GM21529 (cell line): ENCODE data around the gene NFE2L1.
A peak's percentile ranks its signal among the peaks of the same experiment; 100 is the strongest.
"Not testable (repeated sequence)": the region's sequence is repeated elsewhere in the genome, so short reads cannot be mapped to it uniquely, and the experiment has no call there.

ENCODE experiments used
- ATAC-seq: cut with Tn5 transposase; IDR thresholded peaks from one replicate; pipeline ENCODE4 v1.9.1; 2021; ENCODE audit not compliant: unreplicated experiment

The NFE2L1 gene

GRCh38 chr17:48047741-48048383 is at the start of gene NFE2L1:
NFE2L1 (plus strand) TSS chr17:48048359; CDS start chr17:48051119, 2,760 bp downstream.
- peak; percentile 91 for ATAC-seq

- no peak for ATAC-seq
These were observed 48.6 kb upstream of the NFE2L1 start for GRCh38 chr17:47999582-47999981.

- no peak for ATAC-seq
These were observed 47.0 kb upstream of the NFE2L1 start for GRCh38 chr17:48001197-48001596.

DNA sequence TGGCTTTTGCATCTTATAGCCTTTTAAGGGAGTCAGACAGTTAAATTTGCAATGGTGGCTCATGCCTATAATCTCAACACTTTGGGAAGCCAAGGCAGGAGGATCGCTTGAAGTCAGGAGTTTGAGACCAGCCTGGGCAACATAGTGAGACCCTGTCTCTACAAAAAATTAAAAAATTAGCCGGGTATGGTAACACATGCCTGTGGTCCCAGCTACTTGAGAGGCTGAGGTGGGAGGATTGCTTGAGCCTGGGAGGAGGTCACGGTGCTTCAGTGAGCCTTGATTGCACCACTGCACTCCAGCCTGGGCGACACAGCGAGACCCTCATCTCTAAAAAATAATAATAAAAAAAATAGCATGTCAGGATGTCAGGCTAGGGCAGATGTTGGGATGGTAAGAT is 46.5 kb upstream of the NFE2L1 start:
- not testable (repeated sequence) for ATAC-seq

- no peak for ATAC-seq
These were observed 45.8 kb upstream of the NFE2L1 start for GRCh38 chr17:48002266-48002915.

DNA sequence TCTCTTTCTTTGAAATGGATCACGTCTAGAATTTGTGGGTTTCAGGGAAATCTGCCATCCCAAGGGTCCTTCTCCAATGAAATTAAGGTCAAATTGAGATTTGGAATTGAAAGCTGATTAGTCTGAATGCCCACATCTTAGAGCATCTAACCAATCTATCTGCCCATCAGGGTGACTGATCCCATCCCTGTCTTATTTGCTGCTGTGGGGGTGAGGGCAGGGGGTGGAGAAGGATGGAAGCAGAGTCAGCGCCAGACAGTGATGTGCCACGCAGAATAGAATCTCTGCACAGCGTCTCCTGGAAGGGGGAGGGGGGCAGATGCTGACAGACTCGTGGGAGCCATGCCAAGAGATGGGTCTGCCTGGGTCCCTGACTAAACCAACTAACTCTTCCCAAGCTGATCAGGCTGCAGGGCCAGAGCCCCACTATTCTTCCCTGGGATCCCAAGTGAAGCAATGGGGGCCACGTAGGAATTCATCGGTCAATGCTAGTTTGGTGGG is 45.2 kb upstream of the NFE2L1 start:
- no peak for ATAC-seq

DNA sequence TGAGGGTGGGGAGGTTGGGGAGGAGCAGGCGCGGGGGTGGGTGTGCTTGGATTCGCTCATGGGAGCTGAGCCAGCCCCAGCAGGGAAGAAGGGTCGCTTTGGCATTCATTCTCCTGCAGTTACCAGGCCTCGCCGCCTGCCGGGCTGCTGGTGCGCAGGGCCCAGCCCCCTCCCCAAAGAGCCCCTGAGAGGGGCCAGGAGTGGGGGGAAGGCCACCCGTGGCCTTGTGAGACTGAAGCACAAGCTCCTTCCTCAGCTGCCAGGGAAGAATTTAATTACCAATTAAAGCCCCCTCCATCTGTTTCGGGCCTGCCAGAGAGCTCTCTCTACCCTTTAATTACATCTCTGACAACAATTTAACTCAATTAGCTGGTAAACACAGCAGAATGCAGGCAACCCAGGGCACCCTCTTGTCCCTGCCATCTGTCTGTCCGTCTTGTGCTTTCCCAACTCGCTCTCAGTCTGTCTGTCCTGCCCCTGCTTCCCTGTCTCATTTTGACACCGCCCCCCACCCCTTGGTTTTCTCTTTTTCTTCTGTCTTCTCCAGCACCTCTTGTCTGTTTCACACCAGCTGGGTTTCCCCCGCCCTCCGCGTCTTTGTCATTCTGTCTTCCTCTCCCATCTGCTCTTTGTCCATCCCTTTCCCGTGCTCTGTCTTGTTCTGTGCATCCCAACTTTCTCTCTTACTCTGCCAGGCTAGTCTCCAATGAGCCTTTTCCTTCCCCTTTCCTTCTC is 44.6 kb upstream of the NFE2L1 start:
- no peak for ATAC-seq

GRCh38 chr17:48004983-48005382 is 43.2 kb upstream of the NFE2L1 start:
- ATAC-seq = no peak

DNA sequence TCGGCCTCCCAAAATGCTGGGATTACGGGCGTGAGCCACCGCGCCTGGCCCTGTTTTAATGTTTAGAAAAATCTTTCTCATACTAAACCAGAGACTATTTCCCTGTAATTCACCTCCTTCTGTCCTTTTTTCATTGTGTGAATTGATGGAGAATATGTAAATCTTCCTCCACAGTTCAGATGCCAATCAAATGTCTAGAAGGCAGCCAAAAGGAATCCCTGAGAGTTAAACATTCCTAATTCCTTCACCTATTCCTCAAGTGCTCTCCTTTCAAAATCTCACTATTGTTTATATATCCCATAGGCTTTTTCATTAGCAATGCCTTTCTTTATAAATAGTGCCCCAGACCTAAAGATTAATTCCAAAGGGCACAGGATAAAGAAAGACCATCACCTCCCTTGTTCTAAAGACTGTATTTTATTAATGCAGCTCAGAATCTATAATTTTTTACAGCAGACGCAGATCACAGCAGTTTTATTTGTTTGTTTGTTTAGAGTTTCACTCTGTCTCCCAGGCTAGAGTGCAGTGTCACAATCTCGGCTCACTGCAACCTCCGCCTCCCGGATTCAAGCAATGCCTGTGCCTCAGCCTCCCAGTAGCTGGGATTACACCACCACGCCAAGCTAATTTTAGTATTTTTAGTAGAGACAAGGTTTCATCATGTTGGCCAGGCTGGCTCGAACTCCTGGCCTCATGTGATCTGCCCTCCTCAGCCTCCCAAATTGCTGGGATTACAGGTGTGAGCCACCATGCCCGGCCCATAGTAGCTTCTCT is 41.0 kb upstream of the NFE2L1 start:
- no peak for ATAC-seq

DNA sequence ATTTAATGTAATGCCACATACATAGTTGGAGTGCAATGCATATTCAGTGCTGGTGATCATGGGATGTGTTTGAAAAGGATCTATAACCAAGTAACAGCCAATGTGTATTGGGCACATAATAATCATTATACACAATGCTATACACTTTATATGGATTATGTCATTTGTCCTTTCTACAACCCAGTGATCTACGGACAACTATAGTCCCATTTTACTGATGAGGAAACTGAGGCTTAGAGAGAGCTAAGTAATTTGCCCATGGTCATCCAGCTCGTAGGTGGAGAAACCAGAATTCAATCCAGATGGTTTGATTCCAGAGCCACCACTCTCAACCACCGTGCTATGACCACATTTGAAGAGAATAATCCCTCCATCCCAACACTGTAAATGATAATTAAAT is 38.0 kb upstream of the NFE2L1 start:
- no peak for ATAC-seq

DNA sequence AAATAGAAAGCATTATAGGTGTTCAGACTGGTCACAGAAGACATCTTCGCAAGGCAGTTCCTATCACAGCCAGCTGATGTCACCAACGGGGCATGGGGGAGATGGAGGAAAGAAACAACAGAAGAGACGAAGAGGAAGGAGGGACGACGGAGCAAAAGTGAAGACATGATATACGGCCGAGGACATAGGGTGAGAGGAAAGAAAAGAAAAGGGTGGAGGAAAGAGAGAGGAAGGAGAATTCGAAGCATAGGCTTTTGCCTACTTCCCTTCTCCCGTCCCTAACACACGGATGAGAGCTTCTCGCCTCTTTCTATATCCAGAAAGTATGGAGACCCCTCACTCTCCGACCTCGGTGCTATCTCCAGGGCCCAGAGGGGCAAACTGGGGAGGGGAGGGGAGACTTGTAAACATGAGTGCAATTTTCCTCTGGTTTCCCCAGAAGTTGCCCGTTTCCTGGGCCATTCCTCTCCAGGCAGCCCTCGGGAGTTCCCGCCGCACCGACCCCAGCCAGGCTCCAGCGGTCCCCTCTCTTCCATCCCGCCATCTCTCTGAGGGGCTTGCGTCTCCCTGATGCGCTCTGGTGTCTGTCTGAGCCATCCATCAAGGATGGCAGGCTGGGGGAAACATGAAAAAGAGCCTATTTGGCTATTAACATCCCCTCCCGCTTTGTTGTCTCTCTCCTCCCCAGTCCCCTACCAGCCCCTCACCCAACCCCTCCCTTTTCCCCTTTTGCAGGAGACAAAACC is 36.6 kb upstream of the NFE2L1 start:
- no peak for ATAC-seq

DNA sequence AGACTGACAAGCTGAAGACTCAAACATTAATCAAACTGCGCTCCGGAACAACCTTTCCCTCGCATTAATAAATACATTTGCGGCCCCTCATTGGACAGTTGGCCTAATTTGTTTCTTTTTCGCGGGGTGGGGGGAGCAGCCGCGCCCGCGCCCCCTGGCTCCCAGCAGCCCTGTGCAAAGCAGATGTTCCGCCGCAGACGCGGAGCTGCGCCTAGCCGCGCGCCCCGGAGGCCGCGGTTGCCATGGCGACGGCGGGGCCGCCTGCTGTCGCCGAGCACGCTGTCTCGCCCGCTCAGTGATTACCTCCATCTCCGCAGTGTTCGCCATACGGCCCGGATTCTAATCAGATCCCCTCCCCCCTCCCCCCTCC is 36.0 kb upstream of the NFE2L1 start:
- ATAC-seq = no peak

DNA sequence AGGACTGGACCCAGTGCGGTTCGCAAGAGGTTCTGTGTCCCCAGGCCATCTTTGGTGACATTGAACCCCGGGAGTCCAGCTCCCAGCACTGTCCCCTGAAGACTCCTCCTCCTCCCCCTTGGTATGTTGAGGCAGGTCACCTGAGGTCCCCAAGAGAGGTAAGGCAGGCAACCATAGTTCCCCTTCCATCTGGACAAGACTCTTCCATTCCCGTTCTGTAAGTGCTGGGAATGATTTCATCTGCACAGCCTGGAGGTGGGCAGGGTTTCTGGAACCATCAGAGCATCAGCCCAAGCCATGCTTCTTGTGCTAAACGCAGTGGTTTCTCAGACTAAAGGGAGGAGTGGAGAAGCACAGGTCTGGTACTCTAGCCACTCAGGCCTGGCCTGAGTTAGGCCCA is 35.5 kb upstream of the NFE2L1 start:
- no peak for ATAC-seq

- ATAC-seq = no peak
These were observed 34.1 kb upstream of the NFE2L1 start for GRCh38 chr17:48013876-48014594.

DNA sequence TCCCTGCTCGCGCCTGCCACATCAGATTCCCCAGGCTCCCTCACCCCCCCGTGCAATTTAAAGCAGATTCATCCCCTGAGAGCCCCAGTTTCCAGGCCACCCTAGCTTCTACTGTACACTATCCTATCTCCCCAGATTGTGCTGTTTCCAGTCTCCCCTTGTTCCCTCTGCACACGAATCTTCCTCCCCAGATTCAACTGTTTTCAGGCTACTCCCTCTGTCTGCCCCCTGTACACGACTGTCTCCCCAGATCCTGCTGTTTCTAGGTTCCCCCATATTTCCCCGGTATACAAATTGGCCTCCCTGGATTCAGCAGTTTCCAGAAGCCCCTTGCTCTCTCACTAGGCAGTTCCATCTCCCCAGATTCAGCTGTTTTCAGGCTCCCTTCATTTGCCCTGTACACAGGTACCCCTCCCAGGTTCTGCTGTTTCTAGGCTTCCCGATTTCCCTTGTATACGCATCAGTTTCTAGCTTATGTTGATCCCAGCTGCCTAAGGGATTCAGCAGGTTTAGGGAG is 33.5 kb upstream of the NFE2L1 start:
- no peak for ATAC-seq

DNA sequence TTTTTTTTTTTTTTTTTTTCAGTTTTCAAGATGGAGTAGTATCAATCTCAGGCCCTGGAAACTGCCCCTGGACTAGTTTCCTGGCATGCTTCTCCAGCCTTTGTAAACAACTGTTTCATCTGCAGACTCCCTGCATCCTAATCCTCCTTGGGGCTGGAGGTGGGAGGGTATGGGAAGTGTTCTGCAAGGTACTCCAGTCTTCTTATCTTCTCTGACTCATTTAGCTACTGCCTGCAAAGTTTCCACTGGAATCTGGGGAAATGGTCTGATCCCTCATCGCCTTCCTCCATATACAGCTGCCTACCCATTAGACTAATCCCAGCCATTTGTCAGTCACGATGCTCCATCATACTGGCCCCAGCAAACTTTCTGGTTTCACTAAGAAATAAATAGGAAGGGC is 32.0 kb upstream of the NFE2L1 start:
- ATAC-seq = no peak

- ATAC-seq = not testable (repeated sequence)
These were observed 30.4 kb upstream of the NFE2L1 start for GRCh38 chr17:48017817-48018158.

GRCh38 chr17:48021934-48022333 is 26.2 kb upstream of the NFE2L1 start:
- ATAC-seq = no peak

DNA sequence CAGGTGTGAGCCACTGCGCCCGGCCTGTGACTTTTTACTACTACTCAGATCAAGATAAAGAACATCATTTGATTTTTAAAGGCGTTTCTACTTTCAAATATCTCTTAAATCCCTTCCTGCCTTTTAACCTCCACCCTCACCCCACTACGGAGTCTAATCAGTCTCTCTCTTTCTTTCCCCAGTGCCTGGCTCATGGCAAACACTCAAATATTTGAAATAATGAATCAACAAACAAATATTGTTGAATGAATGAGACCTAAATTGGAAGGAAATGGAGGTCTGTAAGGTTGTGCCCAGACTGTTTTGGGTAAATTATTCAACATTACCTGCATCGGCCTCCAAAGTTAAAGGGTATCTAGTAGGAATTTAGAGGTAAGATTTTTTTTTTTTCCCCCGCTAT is 25.3 kb upstream of the NFE2L1 start:
- ATAC-seq = no peak
